Jurkat, Clone E6-1 (cell line): ENCODE measurements around the gene ITGAE. TPM values are rescaled to one million over a fixed set of nuclear protein-coding genes. Genes with fewer than 3 reads are reported as not detected.
A peak's percentile ranks its signal among the peaks of the same experiment; 100 is the strongest.
"Not testable (repeated sequence)": the region's sequence is repeated elsewhere in the genome, so short reads cannot be mapped to it uniquely, and the experiment has no call there.

Experiments
- DNase-seq: peaks from one replicate; pipeline ENCODE4 v3.0.0-alpha.2; 2011; ENCODE audit warnings: low read depth, low spot score
- H3K4me3 ChIP-seq: 2 replicates; pipeline ENCODE4 v1.5.1; 2011; ENCODE audit warnings: mild to moderate bottlenecking, low read length, control low read depth, moderate library complexity
- polyA plus RNA-seq: library from polyadenylated mRNA; unstranded; fragments of >200 nt; gene quantifications from one replicate; pipeline ENCODE4 v1.2.1, GENCODE V29; 2012; ENCODE audit warnings: missing spikeins; ENCODE audit not compliant: insufficient read length, insufficient read depth

Gene ITGAE
- 51.6 TPM for polyA plus RNA-seq

DNA sequence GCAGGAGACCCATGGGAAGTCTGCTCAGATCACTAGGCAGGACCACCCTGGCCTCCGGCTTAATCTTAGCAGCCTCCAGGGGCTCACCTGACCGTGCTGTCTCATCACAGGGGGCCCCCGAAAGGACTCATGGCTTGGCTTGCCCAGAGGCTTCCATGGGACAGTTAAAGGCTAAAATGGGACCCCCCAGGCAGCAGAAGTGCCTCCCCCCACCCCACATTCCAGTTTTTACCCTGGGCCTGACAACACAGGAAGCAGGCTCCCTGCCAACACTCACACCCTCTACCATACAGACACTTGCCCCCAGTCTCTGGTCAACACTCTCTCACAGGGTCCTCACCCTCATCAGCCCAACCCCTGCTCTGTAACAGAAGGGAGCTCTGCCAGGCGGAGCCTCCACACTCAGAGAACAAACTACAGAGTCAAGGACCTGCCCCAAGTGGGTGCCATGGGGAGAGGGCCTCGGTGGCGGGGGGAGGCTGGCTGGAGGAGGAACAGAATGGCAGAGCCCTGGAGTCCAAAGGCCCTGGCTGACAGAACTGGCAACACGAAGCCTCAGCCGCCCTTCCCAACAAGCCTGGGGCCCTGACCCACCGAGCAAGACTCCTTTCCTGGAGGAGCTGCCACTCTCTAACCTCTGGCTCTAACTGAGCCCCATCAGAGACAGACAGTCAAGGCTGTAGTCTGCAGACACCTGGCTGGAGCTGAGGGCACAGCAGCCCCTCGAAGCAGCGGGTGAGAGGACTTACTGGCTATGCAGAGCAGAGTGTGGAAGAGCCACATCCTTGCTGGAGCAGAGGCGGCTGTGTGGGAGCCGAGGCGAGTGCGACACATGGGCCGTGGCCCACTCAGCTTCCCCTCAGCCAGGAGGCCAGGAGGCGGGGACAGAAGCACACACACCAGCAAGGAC, at the start of gene ITGAE:
Gene ITGAE, minus strand, starts transcription at position 827 of the 910 bp plus-strand sequence. Its CDS starts 44 bp downstream, at position 783.
- no peak for DNase-seq
- H3K4me3 ChIP-seq = no peak within 1 kb of the TSS

- no peak for DNase-seq
- H3K4me3 ChIP-seq = no peak overlapping the region
These were observed 47.3 kb upstream of the ITGAE start for GRCh38 chr17:3848229-3848835.

DNA sequence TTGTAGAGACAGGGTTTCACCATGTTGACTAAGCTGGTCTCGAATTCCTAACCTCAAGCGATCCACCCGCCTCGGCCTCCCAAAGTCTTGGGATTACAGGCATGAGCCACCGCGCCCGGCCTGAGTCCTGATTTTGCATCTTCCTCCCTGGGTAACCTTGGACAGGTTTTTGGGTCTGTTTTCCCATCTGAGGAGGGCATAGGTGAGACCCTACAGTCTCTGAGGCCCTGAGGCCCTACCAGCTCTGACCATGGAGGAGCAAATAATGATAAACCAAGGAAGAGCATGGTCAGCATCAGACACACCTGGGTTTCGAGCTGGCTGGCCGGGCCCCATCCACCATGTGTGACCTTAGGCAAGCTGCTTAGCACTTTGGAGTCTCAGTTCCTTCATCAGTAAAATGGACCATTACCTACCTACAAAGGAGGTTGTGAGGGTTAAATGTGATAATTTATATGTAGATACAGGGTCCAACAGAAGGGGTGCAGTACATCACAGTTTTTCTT, 46.2 kb upstream of the ITGAE start:
- H3K4me3 ChIP-seq = no peak overlapping the region
- no peak for DNase-seq

- DNase-seq = no peak
- H3K4me3 ChIP-seq = peak overlapping the region; percentile 82
These were observed 45.6 kb upstream of the ITGAE start for GRCh38 chr17:3846437-3847164.

DNA sequence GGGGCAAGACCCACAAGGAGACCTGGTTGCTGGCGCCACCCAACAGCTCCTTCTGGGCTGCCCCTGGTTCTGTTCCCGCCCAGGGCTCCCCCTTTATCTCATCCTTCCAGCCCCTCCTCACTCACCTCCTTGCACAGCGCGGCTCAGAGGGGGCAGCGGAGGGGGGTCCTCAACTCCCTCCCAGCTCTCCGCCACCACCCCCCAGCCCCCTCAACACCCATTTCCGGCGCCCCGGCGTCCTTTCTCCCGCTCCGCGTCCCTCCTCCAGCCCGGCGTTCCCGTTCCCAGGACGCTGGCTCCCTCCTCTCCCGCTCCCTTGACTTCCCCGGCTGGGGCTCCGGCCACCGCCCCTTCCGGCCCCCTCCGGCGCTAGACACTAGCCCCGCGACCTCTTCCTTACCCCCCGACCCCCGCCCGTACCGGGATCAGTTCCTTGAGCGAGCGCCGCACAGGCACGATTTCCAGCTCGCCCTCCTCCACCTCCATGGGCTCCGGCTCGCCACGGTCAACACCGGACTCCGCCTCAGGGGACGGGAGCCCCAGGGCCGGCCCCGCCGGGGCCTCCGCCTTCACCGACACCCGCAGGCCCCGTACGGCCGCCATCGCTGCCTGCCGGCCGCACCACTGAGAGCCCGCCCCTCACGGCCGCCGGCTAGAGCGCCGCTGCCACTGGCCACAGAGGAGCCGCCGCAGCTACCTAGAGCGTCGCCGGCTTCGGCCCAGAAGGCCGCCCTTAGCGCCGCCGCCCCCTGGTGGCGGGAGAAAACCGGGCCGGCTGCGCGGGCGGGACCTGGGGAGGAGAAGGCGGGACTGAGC, 44.8 kb upstream of the ITGAE start, which contains the start of gene NCBP3:
Gene NCBP3, minus strand, starts transcription at position 626 of the 816 bp plus-strand sequence. Its CDS starts 23 bp downstream, at position 603.
- peak within 1 kb of the TSS; percentile 82 for H3K4me3 ChIP-seq

GRCh38 chr17:3845291-3845620, 44.3 kb upstream of the ITGAE start:
- no peak for DNase-seq
- H3K4me3 ChIP-seq = peak overlapping the region; percentile 82

More for the DNA sequence above, 44.8 kb upstream of the ITGAE start, which contains the start of gene NCBP3:
- DNase-seq = peak; percentile 87

- not testable (repeated sequence) for DNase-seq, H3K4me3 ChIP-seq
These were observed 43.6 kb upstream of the ITGAE start for GRCh38 chr17:3844556-3844955.

GRCh38 chr17:3843935-3844516, 43.0 kb upstream of the ITGAE start:
- DNase-seq = peak; percentile 58
- H3K4me3 ChIP-seq = no peak overlapping the region

- DNase-seq = no peak
- no peak overlapping the region for H3K4me3 ChIP-seq
These were observed 37.2 kb upstream of the ITGAE start for GRCh38 chr17:3838206-3838605.

- no peak for DNase-seq
- H3K4me3 ChIP-seq = no peak overlapping the region
These were observed 35.6 kb upstream of the ITGAE start for GRCh38 chr17:3836551-3836950.

DNA sequence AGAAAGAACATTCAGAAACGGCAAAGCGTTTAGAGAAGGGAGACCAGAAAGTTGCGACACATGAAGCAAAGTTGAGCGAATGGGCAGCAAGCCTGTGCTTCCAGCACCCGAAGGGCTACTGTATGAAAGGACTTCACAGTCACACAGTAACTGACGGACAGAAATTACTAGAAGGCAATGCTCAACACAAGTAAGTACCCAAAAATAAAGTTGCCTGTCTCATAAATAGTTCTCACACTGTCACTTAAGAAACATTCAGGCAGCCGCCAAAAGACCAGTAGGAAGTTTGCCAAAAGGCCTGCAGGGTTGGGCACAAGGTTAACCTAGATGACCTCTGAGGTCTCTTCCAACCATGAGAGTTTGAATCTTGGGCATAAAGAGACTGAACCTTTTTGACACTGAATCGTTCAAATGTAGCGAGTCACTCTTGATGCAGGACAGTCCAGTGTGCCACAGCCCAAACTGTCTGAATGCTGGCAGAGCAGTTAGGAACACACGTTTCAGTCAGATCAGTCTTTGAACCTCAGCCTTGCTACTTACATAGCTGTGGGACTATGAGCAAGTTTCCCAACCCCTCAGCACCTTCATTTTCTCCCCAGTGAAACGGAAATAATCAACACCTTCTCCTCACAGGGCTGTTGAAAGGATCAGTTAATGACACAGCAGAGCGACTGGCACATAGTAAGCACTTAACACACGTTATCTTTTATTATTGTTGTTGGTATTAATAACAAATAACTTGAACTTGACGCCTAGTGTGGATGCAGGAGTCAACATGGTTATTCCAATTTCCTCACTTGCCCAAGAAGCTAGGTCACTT, 34.6 kb upstream of the ITGAE start:
- no peak for DNase-seq
- H3K4me3 ChIP-seq = no peak overlapping the region

- no peak overlapping the region for H3K4me3 ChIP-seq
- no peak for DNase-seq
These were observed 33.8 kb upstream of the ITGAE start for GRCh38 chr17:3834811-3835210.

GRCh38 chr17:3828852-3829232, 27.9 kb upstream of the ITGAE start:
- no peak overlapping the region for H3K4me3 ChIP-seq
- no peak for DNase-seq

- no peak overlapping the region for H3K4me3 ChIP-seq
- no peak for DNase-seq
These were observed 27.3 kb upstream of the ITGAE start for GRCh38 chr17:3828151-3828851.

DNA sequence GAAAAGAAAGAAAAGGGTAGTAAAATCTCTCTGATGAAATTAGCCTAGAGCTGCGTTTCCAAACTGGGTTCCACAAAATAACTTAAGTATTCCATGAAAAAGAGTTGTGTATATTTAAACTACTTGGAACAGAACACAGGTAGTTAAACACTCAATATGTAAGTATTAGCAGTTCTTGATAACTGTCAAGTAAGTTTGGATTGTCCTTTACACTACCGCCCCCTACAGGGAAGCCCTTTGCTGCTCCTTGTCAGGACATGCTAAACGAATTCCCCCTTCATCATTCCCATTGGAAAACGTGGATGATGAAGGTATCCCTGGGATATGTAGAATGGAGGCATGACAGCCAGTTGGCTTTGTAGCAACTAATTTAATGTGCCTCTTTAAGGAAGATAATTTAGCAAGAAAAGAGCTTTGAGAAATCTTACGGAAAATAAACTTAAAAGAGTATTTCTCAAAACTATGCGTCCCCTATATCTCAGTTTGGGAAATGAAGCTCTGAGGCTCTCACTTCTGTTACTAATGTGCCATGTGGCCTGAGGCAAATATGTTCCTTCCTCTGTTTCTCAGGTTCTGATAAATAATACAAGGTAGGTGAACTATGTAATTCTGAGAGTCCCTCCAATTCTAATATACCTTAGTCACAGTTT, 26.3 kb upstream of the ITGAE start:
- H3K4me3 ChIP-seq = no peak overlapping the region
- DNase-seq = peak; percentile 75

DNA sequence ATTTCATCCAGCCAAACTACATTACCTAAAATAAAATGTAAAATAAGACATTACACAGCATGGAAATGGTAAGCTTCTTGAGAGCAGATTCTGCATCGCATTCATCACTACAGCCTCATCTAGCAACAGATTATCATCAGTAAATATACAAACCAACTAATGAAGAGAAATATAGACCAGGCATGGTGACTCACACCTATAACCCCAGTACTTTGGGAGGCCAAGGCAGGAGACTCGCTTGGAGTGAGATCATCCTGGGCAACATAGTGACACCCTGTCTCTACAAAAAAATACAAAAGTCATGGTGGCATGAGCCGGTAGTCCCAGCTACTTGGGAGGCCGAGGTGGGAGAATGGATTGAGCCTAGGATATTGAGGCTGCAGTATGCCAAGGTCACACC, 25.2 kb upstream of the ITGAE start:
- DNase-seq = no peak
- no peak overlapping the region for H3K4me3 ChIP-seq

DNA sequence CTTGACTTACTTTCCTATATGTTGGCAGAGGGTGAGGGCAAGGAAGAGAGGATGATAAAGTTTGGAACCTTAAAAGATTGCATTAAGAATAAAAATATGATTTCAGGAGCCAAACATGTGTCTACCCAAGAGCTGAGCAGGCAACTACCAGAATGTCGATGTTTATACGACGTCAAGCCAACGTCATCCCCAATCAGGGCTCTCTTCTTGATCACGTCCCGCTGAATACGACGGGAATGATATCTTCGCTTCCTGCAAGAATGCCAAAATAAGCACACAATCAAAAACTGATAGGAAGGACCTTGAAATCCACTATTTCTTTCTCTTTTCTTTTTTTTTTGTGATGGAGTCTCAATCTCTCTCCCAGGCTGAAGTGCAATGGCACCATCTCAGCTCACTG, 20.1 kb upstream of the ITGAE start:
- no peak for DNase-seq
- H3K4me3 ChIP-seq = no peak overlapping the region
